ENCODE measurements around the gene LGR5. TPM values are rescaled to one million over a fixed set of nuclear protein-coding genes. Genes with fewer than 3 reads are reported as not detected.

Gene LGR5
- total and polyA plus RNA-seq, 2 of the 8 experiments (the other 6 are each of a cell fraction or from before 2014, with no cell fraction given), result 0.08 to 0.19 TPM

DNA sequence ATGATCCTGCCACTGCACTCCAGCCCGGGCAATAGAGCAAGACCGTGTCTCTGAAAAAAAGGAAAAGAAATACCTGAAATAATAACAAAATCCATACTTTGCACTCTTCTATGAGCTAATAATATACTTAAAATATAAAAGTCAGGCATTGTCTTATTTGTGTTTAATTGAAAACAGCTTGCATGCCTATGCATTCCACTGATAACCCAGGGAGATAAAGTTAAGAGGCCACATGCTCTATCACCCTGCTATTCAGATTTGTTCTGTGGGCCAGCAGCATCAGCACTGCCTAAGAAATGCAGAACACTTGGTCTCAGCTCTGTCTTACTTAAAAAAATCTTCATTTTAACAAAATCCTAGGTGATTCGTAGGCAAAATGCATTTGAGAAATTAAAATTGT is 99.2 kb downstream of the LGR5 start:
- Histone ChIP-seq H3K18ac (ENCODE audit: extremely low read depth, low read length) (no peak overlapping the region), H3K79me1 (ENCODE audit: low read depth, low read length) (no peaks in the 10 kb centered on the region), H2AK5ac (ENCODE audit: low read depth, low read length) (no peak overlapping the region), H2AFZ (ENCODE audit: low read length) (no peak overlapping the region), H4K8ac (ENCODE audit: extremely low read depth, insufficient read depth, low read length) (no peak overlapping the region), H3K27me3 (replicated peaks in 1 of 4; ENCODE audit: control insufficient read depth in 3 of 4, extremely low read depth in 1 of 4, insufficient read depth in 3 of 4, low read length in 3 of 4) (no peaks in the 10 kb centered on the region), H2BK120ac (replicated peaks; ENCODE audit: low read depth, low read length) (no peak overlapping the region), H3K23me2 (ENCODE audit: low read depth, low read length) (no peaks in the 10 kb centered on the region), H2BK15ac (ENCODE audit: low read length) (no peak overlapping the region), H2BK12ac (ENCODE audit: low read depth, low read length) (no peak overlapping the region), H3K14ac (ENCODE audit: insufficient read length) (no peak overlapping the region), H3K9me3 (ENCODE audit: insufficient read depth in 2 of 2, low read depth in 1 of 2, low read length in 1 of 2) (no peaks in the 10 kb centered on the region), H4K5ac (ENCODE audit: insufficient read length, low read depth, low read length) (no peak overlapping the region), H2BK5ac (ENCODE audit: low read depth, low read length) (no peak overlapping the region), H3K56ac (replicated peaks; ENCODE audit: insufficient read length, low read depth, low read length) (no peak overlapping the region), H3K36me3 (ENCODE audit: control insufficient read depth in 2 of 4, insufficient read depth in 4 of 4, low read length in 3 of 4) (no peaks in the 10 kb centered on the region), H3K27ac (ENCODE audit: low read depth, low read length) (no peak overlapping the region), H3K4me2 (ENCODE audit: insufficient read depth in 1 of 2, low read depth in 2 of 2, low read length in 2 of 2) (no peak overlapping the region), H3K4me1 (replicated peaks in 1 of 4; ENCODE audit: control insufficient read depth in 3 of 4, insufficient read depth in 4 of 4, low read length in 3 of 4) (no peaks in the 10 kb centered on the region), H3K79me2 (ENCODE audit: control insufficient read depth in 1 of 2, insufficient read depth in 2 of 2, low read length in 2 of 2) (no peaks in the 10 kb centered on the region), H4K91ac (replicated peaks; ENCODE audit: insufficient read length, low read length) (no peak overlapping the region), H4K20me1 (replicated peaks in 1 of 2; ENCODE audit: control insufficient read depth in 1 of 2, insufficient read depth in 2 of 2, low read length in 2 of 2) (no peaks in the 10 kb centered on the region), H3K4me3 (ENCODE audit: extremely low read depth in 1 of 4, insufficient read depth in 2 of 4, low read depth in 3 of 4, low read length in 4 of 4) (no peak overlapping the region), H3K4ac (replicated peaks; ENCODE audit: insufficient read length, low read depth, low read length) (no peak overlapping the region), H3K9ac (replicated peaks in 1 of 4; ENCODE audit: extremely low read depth in 1 of 4, low read depth in 3 of 4, low read length in 3 of 4) (no peak overlapping the region), H2BK20ac (ENCODE audit: low read length) (no peak overlapping the region), H3K23ac (ENCODE audit: insufficient read length) (no peak overlapping the region)
- 93% methylated on average over 3 of the region's 3 CpGs; no CpG with 5 or more reads in 1 of the 2 experiments for WGBS, 2 experiments (ENCODE audit: extremely low coverage in 1 of 2, insufficient coverage in 1 of 2, insufficient read length in 1 of 2, insufficient replicate concordance in 2 of 2, low coverage in 1 of 2, low lambda C conversion rate in 2 of 2, missing lambda C conversion rate in 1 of 2)
- DNase-seq (ENCODE audit: low read depth in 1 of 2, low spot score in 2 of 2) (no peak), FAIRE-seq (no peak)
- ChIA-PET POLR2A (ENCODE audit: partially characterized antibody) (no interaction called here), CTCF (ENCODE audit: partially characterized antibody) (no interaction called here)
- TF ChIP-seq SRF (IDR thresholded peaks at IDR 0.05; ENCODE audit: low read depth, low read length) (no peak), ASH2L (IDR thresholded peaks at IDR 0.05; ENCODE audit: low read length) (no peak), CTBP2 (IDR thresholded peaks at IDR 0.05; ENCODE audit: borderline replicate concordance, insufficient read depth, insufficient read length, low read length) (no peak), SIRT6 (IDR thresholded peaks at IDR 0.05; ENCODE audit: low read length) (no peak), JUND (IDR thresholded peaks at IDR 0.05; ENCODE audit: low read length) (no peak), RBBP5 (IDR thresholded peaks at IDR 0.05; ENCODE audit: borderline replicate concordance, low read depth, low read length) (no peak), TAF7 (optimal IDR thresholded peaks at IDR 0.05; ENCODE audit: borderline replicate concordance, low read depth, low read length) (no peak), NRF1 (IDR thresholded peaks at IDR 0.05; ENCODE audit: low read depth, low read length) (no peak), EZH2 (IDR thresholded peaks at IDR 0.05; ENCODE audit: low read depth, low read length, severe bottlenecking) (no peak), SP4 (IDR thresholded peaks at IDR 0.05; ENCODE audit: low read length) (no peak), RAD21 (IDR thresholded peaks at IDR 0.05 in 1 of 2, conservative IDR thresholded peaks at IDR 0.05 in 1 of 2; ENCODE audit: low read depth in 2 of 2, low read length in 2 of 2) (no peak), HDAC2 (IDR thresholded peaks at IDR 0.05; ENCODE audit: borderline replicate concordance in 1 of 2, low read depth in 2 of 2, low read length in 2 of 2) (no peak)
- TF ChIP-seq, protein P1, sequence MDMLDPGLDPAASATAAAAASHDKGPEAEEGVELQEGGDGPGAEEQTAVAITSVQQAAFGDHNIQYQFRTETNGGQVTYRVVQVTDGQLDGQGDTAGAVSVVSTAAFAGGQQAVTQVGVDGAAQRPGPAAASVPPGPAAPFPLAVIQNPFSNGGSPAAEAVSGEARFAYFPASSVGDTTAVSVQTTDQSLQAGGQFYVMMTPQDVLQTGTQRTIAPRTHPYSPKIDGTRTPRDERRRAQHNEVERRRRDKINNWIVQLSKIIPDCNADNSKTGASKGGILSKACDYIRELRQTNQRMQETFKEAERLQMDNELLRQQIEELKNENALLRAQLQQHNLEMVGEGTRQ (IDR thresholded peaks at IDR 0.05; ENCODE audit: low read length), result no peak
